ENCODE measurements around the gene AOAH. TPM values are rescaled to one million over a fixed set of nuclear protein-coding genes. Genes with fewer than 3 reads are reported as not detected.
A peak's percentile ranks its signal among the peaks of the same experiment; 100 is the strongest.

The AOAH gene
- total RNA-seq, result 1 to 10 TPM; 5.3 to 7.1 TPM

GRCh38 chr7:36723951-36724664, at the start of gene AOAH:
AOAH (minus strand) TSS chr7:36724494; CDS start chr7:36724148, 346 bp downstream.
- peaks cover 5% of the 10 kb centered on the region for H3K9me3 Mint-ChIP-seq
- H3K27ac Mint-ChIP-seq, result peak within 1 kb of the TSS; percentile 90
- no peaks in the 10 kb centered on the region for H3K27me3 Mint-ChIP-seq
- peak within 1 kb of the TSS; percentile 76 for H3K4me3 Mint-ChIP-seq
- H3K4me1 Mint-ChIP-seq, result peaks cover 83% of the 10 kb centered on the region
- peaks cover 3% of the 10 kb centered on the region for H3K36me3 Mint-ChIP-seq
- peak; percentile 76 for DNase-seq

GRCh38 chr7:36766451-36766850, 42.2 kb upstream of the AOAH start:
- no peaks in the 10 kb centered on the region for H3K27me3 Mint-ChIP-seq
- no peak overlapping the region for H3K27ac Mint-ChIP-seq
- no peak overlapping the region for H3K4me3 Mint-ChIP-seq
- no peak for DNase-seq
- H3K4me1 Mint-ChIP-seq, result peaks cover 22% of the 10 kb centered on the region
- H3K36me3 Mint-ChIP-seq, result peaks cover 3% of the 10 kb centered on the region
- peaks cover 2% of the 10 kb centered on the region for H3K9me3 Mint-ChIP-seq

- Mint-ChIP-seq H3K27me3 (no peaks in the 10 kb centered on the region), H3K36me3 (peaks cover 3% of the 10 kb centered on the region), H3K27ac (peak overlapping the region; percentile 80), H3K4me1 (peaks cover 22% of the 10 kb centered on the region), H3K4me3 (no peak overlapping the region), H3K9me3 (peaks cover 2% of the 10 kb centered on the region)
- peak; percentile 14 for DNase-seq
Observed at GRCh38 chr7:36765605-36766004, 41.3 kb upstream of the AOAH start.

- Mint-ChIP-seq H3K27me3 (no peaks in the 10 kb centered on the region), H3K4me3 (no peak overlapping the region), H3K27ac (peak overlapping the region; percentile 80), H3K9me3 (peaks cover 2% of the 10 kb centered on the region), H3K4me1 (peaks cover 22% of the 10 kb centered on the region), H3K36me3 (peaks cover 3% of the 10 kb centered on the region)
- peak; percentile 11 for DNase-seq
Observed at GRCh38 chr7:36764929-36765328, 40.6 kb upstream of the AOAH start.

- Mint-ChIP-seq H3K27ac (no peak overlapping the region), H3K9me3 (peaks cover 2% of the 10 kb centered on the region)
- DNase-seq, result no peak
Observed at GRCh38 chr7:36763132-36763816, 39.0 kb upstream of the AOAH start.

GRCh38 chr7:36762394-36762793, 38.1 kb upstream of the AOAH start:
- Mint-ChIP-seq H3K4me1 (peaks cover 22% of the 10 kb centered on the region), H3K27me3 (no peaks in the 10 kb centered on the region), H3K4me3 (no peak overlapping the region), H3K27ac (no peak overlapping the region), H3K36me3 (peaks cover 3% of the 10 kb centered on the region), H3K9me3 (peaks cover 2% of the 10 kb centered on the region)
- no peak for DNase-seq

More at GRCh38 chr7:36763132-36763816, 39.0 kb upstream of the AOAH start:
- Mint-ChIP-seq H3K27me3 (no peaks in the 10 kb centered on the region), H3K4me3 (no peak overlapping the region), H3K36me3 (peaks cover 3% of the 10 kb centered on the region), H3K4me1 (peaks cover 22% of the 10 kb centered on the region)

- no peak overlapping the region for H3K27ac Mint-ChIP-seq
- H3K27me3 Mint-ChIP-seq, result no peaks in the 10 kb centered on the region
- peaks cover 3% of the 10 kb centered on the region for H3K36me3 Mint-ChIP-seq
- H3K9me3 Mint-ChIP-seq, result peaks cover 2% of the 10 kb centered on the region
- DNase-seq, result no peak
- peaks cover 20% of the 10 kb centered on the region for H3K4me1 Mint-ChIP-seq
- H3K4me3 Mint-ChIP-seq, result no peak overlapping the region
Observed at GRCh38 chr7:36761835-36762234, 37.5 kb upstream of the AOAH start.

GRCh38 chr7:36760856-36761762, 36.8 kb upstream of the AOAH start:
- no peak overlapping the region for H3K27ac Mint-ChIP-seq
- H3K9me3 Mint-ChIP-seq, result peaks cover 2% of the 10 kb centered on the region
- H3K27me3 Mint-ChIP-seq, result no peaks in the 10 kb centered on the region
- DNase-seq, result no peak
- peaks cover 3% of the 10 kb centered on the region for H3K36me3 Mint-ChIP-seq
- H3K4me1 Mint-ChIP-seq, result peaks cover 20% of the 10 kb centered on the region
- no peak overlapping the region for H3K4me3 Mint-ChIP-seq

- no peak overlapping the region for H3K27ac Mint-ChIP-seq
- H3K4me1 Mint-ChIP-seq, result peaks cover 3% of the 10 kb centered on the region
- H3K36me3 Mint-ChIP-seq, result no peaks in the 10 kb centered on the region
- no peak for DNase-seq
- no peak overlapping the region for H3K4me3 Mint-ChIP-seq
- H3K9me3 Mint-ChIP-seq, result no peaks in the 10 kb centered on the region
- H3K27me3 Mint-ChIP-seq, result no peaks in the 10 kb centered on the region
Observed at GRCh38 chr7:36758879-36759278, 34.6 kb upstream of the AOAH start.

- Mint-ChIP-seq H3K27ac (no peak overlapping the region), H3K9me3 (no peaks in the 10 kb centered on the region), H3K36me3 (no peaks in the 10 kb centered on the region), H3K27me3 (no peaks in the 10 kb centered on the region), H3K4me3 (no peak overlapping the region), H3K4me1 (peaks cover 3% of the 10 kb centered on the region)
- no peak for DNase-seq
Observed at GRCh38 chr7:36755484-36755883, 31.2 kb upstream of the AOAH start.

GRCh38 chr7:36752026-36752711, 27.9 kb upstream of the AOAH start:
- H3K27me3 Mint-ChIP-seq, result no peaks in the 10 kb centered on the region

GRCh38 chr7:36750451-36750850, 26.2 kb upstream of the AOAH start:
- no peak overlapping the region for H3K27ac Mint-ChIP-seq
- no peaks in the 10 kb centered on the region for H3K9me3 Mint-ChIP-seq
- H3K36me3 Mint-ChIP-seq, result no peaks in the 10 kb centered on the region
- H3K4me3 Mint-ChIP-seq, result no peak overlapping the region
- DNase-seq, result no peak
- peaks cover 30% of the 10 kb centered on the region for H3K4me1 Mint-ChIP-seq
- H3K27me3 Mint-ChIP-seq, result no peaks in the 10 kb centered on the region

More at GRCh38 chr7:36752026-36752711, 27.9 kb upstream of the AOAH start:
- no peak for DNase-seq
- H3K4me1 Mint-ChIP-seq, result peaks cover 24% of the 10 kb centered on the region
- H3K27ac Mint-ChIP-seq, result no peak overlapping the region
- no peaks in the 10 kb centered on the region for H3K9me3 Mint-ChIP-seq
- no peak overlapping the region for H3K4me3 Mint-ChIP-seq
- no peaks in the 10 kb centered on the region for H3K36me3 Mint-ChIP-seq

GRCh38 chr7:36749282-36749960, 25.1 kb upstream of the AOAH start:
- H3K9me3 Mint-ChIP-seq, result no peaks in the 10 kb centered on the region
- no peaks in the 10 kb centered on the region for H3K27me3 Mint-ChIP-seq
- no peak overlapping the region for H3K4me3 Mint-ChIP-seq
- no peak overlapping the region for H3K27ac Mint-ChIP-seq
- peaks cover 30% of the 10 kb centered on the region for H3K4me1 Mint-ChIP-seq
- no peaks in the 10 kb centered on the region for H3K36me3 Mint-ChIP-seq
- DNase-seq, result no peak

GRCh38 chr7:36748017-36748487, 23.8 kb upstream of the AOAH start:
- Mint-ChIP-seq H3K9me3 (no peaks in the 10 kb centered on the region), H3K36me3 (no peaks in the 10 kb centered on the region), H3K27me3 (no peaks in the 10 kb centered on the region), H3K4me1 (peaks cover 31% of the 10 kb centered on the region), H3K4me3 (peak overlapping the region; percentile 11), H3K27ac (peak overlapping the region; percentile 59)
- peak; percentile 41 for DNase-seq
